NCI-H2081 (cell line): ENCODE data around the gene CHAT.
"Not testable (repeated sequence)": the region's sequence is repeated elsewhere in the genome, so short reads cannot be mapped to it uniquely, and the experiment has no call there.

ENCODE experiments used
- DNase-seq, 2 experiments: peaks; one replicate each; lab custom pipeline; 2025; lab: John Stamatoyannopoulos, UW

Gene CHAT

GRCh38 chr10:49653273-49653929, 39.6 kb downstream of the CHAT start:
- DNase-seq = no peak

GRCh38 chr10:49654036-49654693, 40.3 kb downstream of the CHAT start:
- DNase-seq = no peak

- no peak for DNase-seq
These were observed 41.3 kb downstream of the CHAT start for GRCh38 chr10:49655099-49655498.

- DNase-seq = no peak
These were observed 43.1 kb downstream of the CHAT start for GRCh38 chr10:49656845-49657493.

DNA sequence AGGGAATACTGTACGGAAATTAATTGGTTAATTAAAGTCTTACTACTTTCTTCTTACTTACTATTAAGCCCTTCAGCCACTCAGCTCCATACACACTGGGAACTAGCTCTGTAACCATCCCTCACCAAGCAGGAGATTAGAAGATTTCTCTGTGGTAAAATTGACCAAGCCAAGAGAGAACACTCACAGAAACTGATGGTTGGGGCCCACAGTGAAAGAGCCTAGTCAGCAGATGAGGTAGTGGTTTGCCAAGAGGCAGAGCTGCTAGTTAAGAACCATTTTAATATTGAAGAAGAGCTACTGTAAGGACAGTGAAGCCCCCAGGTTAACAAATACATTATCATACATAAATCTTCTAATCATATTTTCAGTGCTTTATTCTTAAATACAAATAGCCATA, 43.8 kb downstream of the CHAT start:
- DNase-seq = no peak

DNA sequence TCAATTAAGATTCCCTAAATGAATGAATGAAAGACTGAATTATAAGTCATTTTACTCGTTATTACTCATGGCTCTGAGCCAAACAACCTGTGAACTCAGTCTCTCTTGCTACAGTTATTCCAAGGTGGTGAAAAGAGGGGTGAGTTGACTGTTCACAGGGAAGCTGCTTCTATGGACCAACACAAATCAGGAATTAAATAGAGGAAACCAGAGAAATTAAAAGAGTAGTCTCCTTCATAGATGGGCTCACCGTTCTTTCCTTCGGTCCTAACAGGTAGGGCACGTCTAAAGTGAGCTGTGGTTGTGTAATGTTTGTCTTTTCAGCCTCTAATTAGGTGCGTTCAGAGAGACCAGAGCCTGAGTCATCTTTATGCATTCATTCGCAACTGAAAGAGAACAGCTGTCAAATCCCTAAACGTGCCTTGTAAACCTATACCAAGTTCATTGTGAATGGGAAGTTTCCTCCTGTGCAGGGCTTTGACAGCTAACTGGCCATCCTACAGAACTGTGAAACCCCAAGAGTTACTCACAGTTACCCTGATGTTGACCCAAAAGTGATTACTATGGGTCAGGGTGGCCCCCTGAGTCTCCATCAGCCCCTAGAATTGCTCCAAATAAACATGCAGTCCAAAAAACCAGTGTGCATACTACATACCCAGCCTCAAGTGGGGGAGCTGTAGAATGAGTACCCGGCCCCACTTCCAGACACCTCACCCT, 47.5 kb downstream of the CHAT start:
- DNase-seq = peak in 1 of 2 experiments; percentile 54

- no peak for DNase-seq
These were observed 48.5 kb downstream of the CHAT start for GRCh38 chr10:49662169-49662830.

DNA sequence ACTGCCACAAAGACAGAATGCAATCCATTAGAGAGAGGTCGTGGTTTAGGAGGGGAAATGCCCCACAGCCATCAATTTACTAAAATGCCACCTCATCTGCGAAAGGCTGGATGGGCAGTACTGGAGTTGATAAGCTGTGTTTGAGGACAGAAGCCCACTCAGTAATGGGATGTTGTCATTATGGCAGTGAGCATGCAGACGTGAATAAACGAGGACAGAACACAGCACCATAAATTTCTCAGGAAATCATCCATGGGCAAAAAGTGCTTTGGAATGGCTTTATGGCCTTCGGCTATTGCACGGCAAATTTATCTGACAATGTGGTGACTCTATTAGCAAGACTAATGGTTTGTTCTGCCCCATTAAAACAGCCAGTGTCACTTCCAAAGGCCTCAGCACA, 49.8 kb downstream of the CHAT start:
- DNase-seq = no peak

DNA sequence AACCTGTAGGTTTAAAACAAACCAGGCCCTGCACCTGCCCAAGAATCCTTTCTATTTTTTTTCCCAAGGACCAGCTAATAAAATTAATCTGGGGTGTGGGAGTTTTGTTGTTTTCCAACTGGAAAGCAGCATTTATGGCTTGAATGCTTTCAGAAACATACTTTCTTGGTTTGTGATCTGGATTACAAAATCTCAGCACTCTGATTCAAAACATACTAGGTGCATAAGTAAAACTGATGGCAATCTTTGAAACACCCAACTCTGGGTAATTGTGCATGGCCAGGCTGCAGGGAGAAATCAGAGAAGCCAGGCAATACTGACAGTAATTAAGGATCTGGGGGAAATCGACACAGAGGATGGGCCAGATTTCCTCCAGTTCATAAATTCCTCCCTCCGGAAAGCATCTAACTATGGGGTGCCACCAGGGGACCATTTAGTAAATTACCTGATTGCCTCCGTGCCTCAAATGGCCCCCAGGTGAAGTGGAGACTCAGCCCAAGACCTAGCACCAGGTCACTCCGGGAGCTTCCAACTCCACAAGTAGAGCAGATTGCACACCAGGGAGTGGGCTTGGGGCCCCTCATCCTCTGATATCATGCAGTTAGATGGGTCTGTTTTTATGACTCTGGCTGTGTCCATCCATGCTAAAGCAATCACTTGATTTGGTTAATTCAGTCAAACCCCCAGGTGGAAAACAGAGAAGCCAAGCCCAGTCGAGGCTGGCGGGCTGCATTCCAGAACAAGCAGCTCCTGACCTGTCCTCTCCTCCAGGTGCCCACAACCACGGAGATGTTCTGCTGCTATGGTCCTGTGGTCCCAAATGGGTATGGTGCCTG, 50.4 kb downstream of the CHAT start:
- DNase-seq = no peak

DNA sequence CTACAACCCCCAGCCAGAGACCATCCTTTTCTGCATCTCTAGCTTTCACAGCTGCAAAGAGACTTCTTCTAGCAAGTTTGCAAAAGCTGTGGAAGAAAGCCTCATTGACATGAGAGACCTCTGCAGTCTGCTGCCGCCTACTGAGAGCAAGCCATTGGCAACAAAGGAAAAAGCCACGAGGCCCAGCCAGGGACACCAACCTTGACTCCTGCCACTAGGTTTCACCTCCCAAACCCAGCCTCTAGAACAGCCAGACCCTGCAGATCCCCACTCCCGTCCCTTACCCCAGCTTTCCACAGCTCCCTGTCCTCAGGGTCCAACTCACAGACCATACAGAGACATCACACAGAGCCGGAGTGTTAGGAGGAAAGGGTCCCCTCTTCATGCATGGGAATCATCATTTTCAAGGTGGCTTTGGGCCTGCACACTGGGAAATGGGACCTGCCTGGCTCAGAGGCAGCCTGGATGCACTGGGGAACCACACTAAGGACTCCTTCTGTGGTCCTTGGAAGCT, 51.1 kb downstream of the CHAT start:
- no peak for DNase-seq

DNA sequence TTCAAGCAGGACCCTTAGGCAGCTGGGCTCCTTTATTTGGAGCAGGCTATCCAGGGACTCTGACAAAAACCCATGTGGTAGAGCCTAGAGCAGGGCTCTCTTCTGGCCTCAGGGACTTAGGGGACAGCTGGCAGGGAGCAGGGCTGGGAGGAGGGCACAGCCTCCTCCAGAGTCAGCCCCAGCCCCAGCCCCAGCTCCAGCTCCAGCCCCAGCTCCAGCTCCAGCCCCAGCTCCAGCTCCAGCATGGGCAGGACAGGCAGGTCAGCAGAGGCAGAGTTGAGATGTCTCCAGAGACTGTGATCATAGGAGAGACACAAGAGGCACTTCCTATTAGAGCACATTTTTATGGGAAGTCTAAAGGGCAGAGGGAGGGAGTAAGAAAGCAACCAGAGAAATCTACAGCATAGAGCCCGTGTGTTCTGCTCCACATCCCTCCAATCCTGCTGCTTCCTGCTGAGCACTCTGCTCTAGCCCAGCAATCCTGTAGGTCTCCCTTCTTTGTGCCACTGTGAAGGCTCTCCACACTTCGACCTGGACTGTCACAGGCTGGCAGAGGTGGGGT, 52.3 kb downstream of the CHAT start:
- no peak for DNase-seq

DNA sequence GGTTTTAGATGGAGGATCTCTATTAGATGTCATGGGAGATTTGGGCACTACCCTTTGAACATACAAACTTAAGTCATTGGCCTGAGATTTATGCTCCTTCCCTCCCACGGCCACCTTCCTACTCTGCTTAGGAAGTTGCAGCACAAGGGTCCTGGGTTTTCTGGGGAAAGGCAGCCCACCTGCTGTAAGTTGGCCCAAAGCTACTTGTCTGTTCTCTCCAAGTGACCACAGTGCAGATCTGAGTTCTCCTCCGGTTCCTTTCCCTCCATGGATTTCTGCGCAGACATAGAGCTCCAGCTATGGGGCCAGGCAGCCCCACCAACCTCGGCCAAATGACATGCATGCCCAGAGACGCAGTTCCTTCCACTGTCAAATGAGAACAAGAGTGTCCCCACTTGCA, 52.8 kb downstream of the CHAT start:
- DNase-seq = no peak

DNA sequence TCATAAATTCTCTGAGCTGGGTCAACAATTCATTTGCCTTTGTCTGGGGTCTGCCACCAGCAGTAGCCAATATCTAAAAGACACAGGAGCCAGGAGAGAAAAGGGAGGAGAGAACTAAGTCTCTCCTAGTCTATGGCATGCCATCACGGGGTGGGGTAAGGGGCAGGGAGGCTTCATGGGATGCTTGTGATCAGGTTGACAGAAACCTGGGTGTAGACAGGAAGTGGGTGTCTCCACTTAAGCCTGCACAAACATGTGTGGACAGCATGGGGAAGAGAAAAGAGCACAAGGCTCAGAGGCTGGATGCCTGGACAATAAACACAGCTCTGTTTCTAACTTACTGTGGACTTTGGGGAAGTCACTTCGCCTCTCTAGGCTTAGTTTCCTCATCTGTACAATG, 54.2 kb downstream of the CHAT start:
- DNase-seq = no peak

GRCh38 chr10:49668684-49669083, 54.8 kb downstream of the CHAT start:
- no peak for DNase-seq

- DNase-seq = no peak
These were observed 65.1 kb downstream of the CHAT start for GRCh38 chr10:49678827-49679479.

DNA sequence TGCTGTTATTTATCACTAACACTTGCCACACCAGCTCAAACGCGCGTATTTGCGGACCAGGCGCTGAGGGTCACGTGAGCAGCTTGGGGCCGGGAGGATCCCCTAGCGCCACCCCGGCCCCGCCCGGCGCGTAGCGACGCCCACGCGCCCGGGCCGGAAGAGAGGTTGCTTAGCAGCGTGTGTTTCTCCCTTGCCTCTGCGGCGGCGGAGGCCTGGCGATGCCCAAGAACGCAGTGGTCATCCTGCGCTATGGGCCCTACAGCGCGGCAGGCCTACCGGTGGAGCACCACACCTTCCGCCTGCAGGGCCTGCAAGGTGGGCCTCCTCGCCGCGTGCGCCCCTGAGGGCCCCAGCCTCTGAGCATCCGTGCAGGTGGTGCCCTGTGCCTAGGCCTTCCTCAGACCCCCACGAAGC, 65.7 kb downstream of the CHAT start, which contains the start of gene C10orf53:
Gene C10orf53 (plus strand): TSS at position 172 of the 414 bp plus-strand sequence. CDS start 47 bp downstream, at position 219.
- DNase-seq = peak; percentile 61 to 79

GRCh38 chr10:49682449-49682848, 68.6 kb downstream of the CHAT start:
- not testable (repeated sequence) for DNase-seq

DNA sequence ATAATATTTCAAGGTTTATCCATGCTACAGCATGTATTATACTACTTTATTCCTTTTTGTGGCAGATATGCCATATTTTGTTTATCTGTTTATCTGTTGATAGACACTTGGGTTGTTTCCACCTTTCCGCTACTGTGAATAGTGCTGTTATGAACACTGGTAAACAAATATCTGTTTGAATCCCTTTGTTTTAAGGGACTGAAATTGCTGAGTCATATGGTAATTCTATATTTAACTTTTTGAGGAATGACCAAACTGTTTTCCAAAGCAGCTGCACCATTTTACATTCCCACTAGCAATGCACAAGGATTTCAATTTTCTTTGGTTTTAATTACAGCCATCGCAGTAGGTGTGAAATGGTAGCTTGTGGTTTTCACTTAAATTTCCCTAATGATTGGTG, 69.0 kb downstream of the CHAT start:
- DNase-seq = no peak

DNA sequence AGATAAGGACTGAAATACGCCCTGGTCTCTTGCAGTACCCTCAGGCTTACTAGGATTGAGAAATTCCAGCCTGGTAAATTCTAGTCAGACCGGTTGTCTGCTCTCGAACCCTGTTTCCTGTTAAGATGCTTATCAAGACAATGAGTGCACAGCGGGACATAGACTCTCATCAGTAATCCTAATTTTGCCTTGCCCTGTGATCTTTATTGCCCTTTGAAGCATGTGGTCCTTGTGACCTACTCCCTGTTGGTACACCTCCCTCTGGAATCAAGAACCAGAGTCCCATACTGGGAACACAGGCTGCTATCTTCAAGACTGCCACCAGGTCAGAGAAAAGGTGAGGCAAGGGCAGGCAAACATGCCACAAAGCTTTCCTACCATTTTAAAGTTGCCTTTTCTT, 72.8 kb downstream of the CHAT start:
- DNase-seq = no peak

DNA sequence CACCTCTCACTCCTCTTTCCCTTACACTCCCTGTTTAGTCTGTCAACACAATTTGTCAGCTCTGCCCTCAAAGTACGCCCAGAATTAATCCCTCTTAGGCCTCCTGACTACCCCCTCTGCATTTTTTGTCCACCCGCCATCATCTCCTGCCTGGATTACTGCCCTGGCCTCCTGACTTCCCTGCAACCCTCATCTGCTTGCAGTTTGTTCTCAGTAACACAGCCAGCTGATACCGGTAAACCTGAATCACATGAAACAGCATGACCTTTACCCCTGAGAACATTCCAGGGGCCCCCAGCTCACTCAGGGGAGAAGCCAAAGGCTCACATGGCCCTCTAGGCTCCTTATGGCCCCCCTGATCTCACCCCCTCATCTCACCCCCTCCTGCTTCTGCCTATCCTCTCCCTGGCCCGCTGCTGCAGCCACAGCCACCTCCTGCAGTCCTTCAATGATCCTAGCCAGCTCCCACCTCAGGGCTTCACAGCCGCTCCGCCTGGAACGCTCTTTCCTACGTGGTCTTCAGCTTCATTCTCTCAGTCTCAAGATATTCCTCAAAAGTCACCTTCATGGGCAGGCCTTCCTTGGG, 74.5 kb downstream of the CHAT start:
- no peak for DNase-seq
